H1 (cell line): ENCODE data around the gene SIGLEC6. TPM values are rescaled to one million over a fixed set of nuclear protein-coding genes. Genes with fewer than 3 reads are reported as not detected.

Source experiments
- CTCF ChIA-PET: fragments of 300-600 bp; sonication (Branson Sonifier 250); formaldehyde crosslinking; loops from one replicate; lab custom pipeline; 2021; ENCODE audit not compliant: partially characterized antibody; lab: Charles Lee
- POLR2A ChIA-PET: fragments of 300-600 bp; sonication (Branson Sonifier 250); formaldehyde crosslinking; loops from one replicate; lab custom pipeline; 2021; ENCODE audit warnings: inconsistent platforms; ENCODE audit not compliant: partially characterized antibody; lab: Charles Lee
- DNase-seq, 2 experiments: peaks; one replicate each; pipeline versions ENCODE4 v3.0.0 to v3.0.0-alpha.2; 2010 to 2022; ENCODE audit warnings: low spot score in 2 of 2, low read depth in 1 of 2, mixed read lengths in 1 of 2
- FAIRE-seq: peaks from 2 replicates; lab custom pipeline; 2011; peaks lifted over from hg19 to GRCh38; lab: Jason Lieb, UNC
- H2AFZ ChIP-seq: 2 replicates; pipeline ENCODE4 v1.8.1; 2012; ENCODE audit warnings: low read length, inconsistent platforms
- H2AK5ac ChIP-seq: 2 replicates; pipeline ENCODE4 v1.6.1; 2013; ENCODE audit warnings: low read depth, low read length
- H2BK120ac ChIP-seq: replicated peaks from 2 replicates; pipeline ENCODE3; 2013; ENCODE audit warnings: low read depth, low read length, inconsistent platforms
- H2BK12ac ChIP-seq: 2 replicates; pipeline ENCODE4 v1.6.1; 2013; ENCODE audit warnings: low read depth, low read length
- H2BK15ac ChIP-seq: 2 replicates; pipeline ENCODE4 v1.6.1; 2013; ENCODE audit warnings: low read length
- H2BK20ac ChIP-seq: 2 replicates; pipeline ENCODE4 v1.6.1; 2013; ENCODE audit warnings: low read length
- H2BK5ac ChIP-seq: 2 replicates; pipeline ENCODE4 v1.6.1; 2013; ENCODE audit warnings: low read depth, low read length
- H3K14ac ChIP-seq: 2 replicates; pipeline ENCODE4 v1.6.1; 2013; ENCODE audit warnings: inconsistent platforms; ENCODE audit not compliant: insufficient read length
- H3K18ac ChIP-seq: 2 replicates; pipeline ENCODE4 v1.6.1; 2013; ENCODE audit warnings: low read length; ENCODE audit errors: extremely low read depth
- H3K23ac ChIP-seq: 2 replicates; pipeline ENCODE4 v1.6.1; 2013; ENCODE audit warnings: inconsistent platforms; ENCODE audit not compliant: insufficient read length
- H3K23me2 ChIP-seq: 2 replicates; pipeline ENCODE4 v1.6.1; 2013; ENCODE audit warnings: low read depth, low read length
- H3K27ac ChIP-seq: 2 replicates; pipeline ENCODE4 v1.6.1; 2011; ENCODE audit warnings: low read depth, low read length, inconsistent platforms
- H3K27me3 ChIP-seq, 4 experiments: replicated peaks in 1 of 4; 1 replicate in 1 of 4; 2 replicates in 3 of 4; pipeline versions ENCODE4 v1.6.1 to v1.8.1; 2011 to 2013; ENCODE audit warnings: low read length in 3 of 4, mild to moderate bottlenecking in 3 of 4, inconsistent platforms in 2 of 4, mixed read lengths in 2 of 4, moderate library complexity in 1 of 4; ENCODE audit not compliant: control insufficient read depth in 3 of 4, insufficient read depth in 3 of 4; ENCODE audit errors: extremely low read depth in 1 of 4
- H3K36me3 ChIP-seq, 4 experiments: 2 replicates each; pipeline versions ENCODE4 v1.6.1 to v1.8.1; 2011 to 2013; ENCODE audit warnings: mild to moderate bottlenecking in 4 of 4, low read length in 3 of 4, moderate library complexity in 2 of 4, control low read depth in 1 of 4, inconsistent platforms in 1 of 4; ENCODE audit not compliant: insufficient read depth in 4 of 4, control insufficient read depth in 2 of 4
- H3K4ac ChIP-seq: replicated peaks from 2 replicates; pipeline ENCODE3; 2013; ENCODE audit warnings: low read length, low read depth, mixed read lengths, inconsistent platforms; ENCODE audit not compliant: insufficient read length
- H3K4me1 ChIP-seq, 4 experiments: replicated peaks in 1 of 4; 1 replicate in 1 of 4; 2 replicates in 3 of 4; pipeline versions ENCODE4 v1.6.1 to v1.8.1; 2011 to 2013; ENCODE audit warnings: low read length in 3 of 4, inconsistent platforms in 2 of 4, mixed read lengths in 1 of 4; ENCODE audit not compliant: insufficient read depth in 4 of 4, control insufficient read depth in 3 of 4
- H3K4me2 ChIP-seq, 2 experiments: 2 replicates each; pipeline versions ENCODE4 v1.6.1 to v1.8.1; 2011 to 2013; ENCODE audit warnings: low read depth in 2 of 2, low read length in 2 of 2, control low read depth in 1 of 2, inconsistent platforms in 1 of 2, mild to moderate bottlenecking in 1 of 2; ENCODE audit not compliant: insufficient read depth in 1 of 2
- H3K4me3 ChIP-seq, 4 experiments: fragments of 200-600, 300-600 bp in 1 of 4; sonication (generic), shearing (Covaris generic), sonication (Bioruptor Twin) in 1 of 4; 2 replicates each; pipeline versions ENCODE4 v1.5.1 to v1.8.1; 2011 to 2016; ENCODE audit warnings: low read length in 4 of 4, low read depth in 3 of 4, control low read depth in 2 of 4, inconsistent platforms in 2 of 4, mild to moderate bottlenecking in 2 of 4, mixed read lengths in 1 of 4, moderate library complexity in 1 of 4; ENCODE audit not compliant: insufficient read depth in 2 of 4; ENCODE audit errors: extremely low read depth in 1 of 4
- H3K56ac ChIP-seq: replicated peaks from 2 replicates; pipeline ENCODE3; 2013; ENCODE audit warnings: low read depth, mild to moderate bottlenecking, mixed read lengths, low read length, inconsistent platforms; ENCODE audit not compliant: insufficient read length
- H3K79me1 ChIP-seq: 2 replicates; pipeline ENCODE4 v1.6.1; 2013; ENCODE audit warnings: low read depth, low read length, control low read depth
- H3K79me2 ChIP-seq, 2 experiments: 2 replicates each; pipeline versions ENCODE4 v1.6.1 to v1.8.1; 2012 to 2013; ENCODE audit warnings: low read length in 2 of 2, mild to moderate bottlenecking in 2 of 2, inconsistent platforms in 1 of 2; ENCODE audit not compliant: insufficient read depth in 2 of 2, control insufficient read depth in 1 of 2
- H3K9ac ChIP-seq, 4 experiments: replicated peaks in 1 of 4; 1 replicate in 1 of 4; 2 replicates in 3 of 4; pipeline versions ENCODE4 v1.6.1 to v1.8.1; 2011 to 2013; ENCODE audit warnings: low read depth in 3 of 4, low read length in 3 of 4, control low read depth in 2 of 4, mild to moderate bottlenecking in 2 of 4, moderate library complexity in 2 of 4, inconsistent platforms in 1 of 4; ENCODE audit errors: extremely low read depth in 1 of 4
- H3K9me3 ChIP-seq, 2 experiments: 2 replicates each; pipeline versions ENCODE4 v1.6.1 to v1.8.1; 2012 to 2013; ENCODE audit warnings: mild to moderate bottlenecking in 2 of 2, moderate library complexity in 2 of 2, control low read depth in 1 of 2, inconsistent platforms in 1 of 2, low read depth in 1 of 2, low read length in 1 of 2, mixed read lengths in 1 of 2; ENCODE audit not compliant: insufficient read depth in 2 of 2
- H4K20me1 ChIP-seq, 2 experiments: replicated peaks in 1 of 2; 2 replicates each; pipeline versions ENCODE3 to v1.8.1; 2011 to 2013; ENCODE audit warnings: inconsistent platforms in 2 of 2, low read length in 2 of 2, mild to moderate bottlenecking in 1 of 2; ENCODE audit not compliant: insufficient read depth in 2 of 2, control insufficient read depth in 1 of 2
- H4K5ac ChIP-seq: 2 replicates; pipeline ENCODE4 v1.6.1; 2013; ENCODE audit warnings: low read length, low read depth, mixed read lengths, inconsistent platforms; ENCODE audit not compliant: insufficient read length
- H4K8ac ChIP-seq: 2 replicates; pipeline ENCODE4 v1.8.0; 2013; ENCODE audit warnings: mild to moderate bottlenecking, moderate library complexity, low read length, inconsistent platforms; ENCODE audit not compliant: insufficient read depth; ENCODE audit errors: extremely low read depth
- H4K91ac ChIP-seq: replicated peaks from 2 replicates; pipeline ENCODE3; 2013; ENCODE audit warnings: low read length, mixed read lengths, inconsistent platforms; ENCODE audit not compliant: insufficient read length
- CTBP2 ChIP-seq: IDR thresholded peaks from 2 replicates; pipeline ENCODE4 v1.7.0; 2011; ENCODE audit warnings: borderline replicate concordance, mild to moderate bottlenecking, moderate library complexity, mixed read lengths, low read length; ENCODE audit not compliant: insufficient read depth, insufficient read length
- EGR1 ChIP-seq: IDR thresholded peaks from 2 replicates; pipeline ENCODE4 v1.6.1; 2011; ENCODE audit warnings: low read depth, low read length, borderline replicate concordance
- EZH2 ChIP-seq: fragments of 200-600 bp; sonication (generic); IDR thresholded peaks from 2 replicates; pipeline ENCODE4 v1.7.1; 2012; ENCODE audit warnings: low read depth, mild to moderate bottlenecking, moderate library complexity, low read length, inconsistent platforms; ENCODE audit not compliant: severe bottlenecking
- JUND ChIP-seq: IDR thresholded peaks from 2 replicates; pipeline ENCODE4 v1.6.1; 2011; ENCODE audit warnings: mild to moderate bottlenecking, improper control_type of control experiment, low read length
- PHF8 ChIP-seq: fragments of 200-600 bp; sonication (generic); conservative IDR thresholded peaks from 2 replicates; pipeline ENCODE4 v1.7.1; 2012; ENCODE audit warnings: low read depth, mild to moderate bottlenecking, inconsistent platforms, low read length, moderate library complexity
- RFX5 ChIP-seq: IDR thresholded peaks from 2 replicates; pipeline ENCODE4 v1.6.1; 2011; ENCODE audit warnings: low read depth, low read length, improper control_type of control experiment, borderline replicate concordance
- TCF12 ChIP-seq: IDR thresholded peaks from 2 replicates; pipeline ENCODE4 v1.6.1; 2011; ENCODE audit warnings: low read depth, mild to moderate bottlenecking, low read length
- USF2 ChIP-seq: IDR thresholded peaks from 2 replicates; pipeline ENCODE4 v1.6.1; 2011; ENCODE audit warnings: low read length, improper control_type of control experiment
- WGBS, 2 experiments: shearing (Covaris generic) in 1 of 2; methylation state at CpG; one replicate each; pipeline versions ENCODE4 v1.1.6 to v1.1.7; 2013 to 2015; ENCODE audit warnings: low lambda C conversion rate in 2 of 2, mixed read lengths in 2 of 2, inconsistent platforms in 1 of 2, low coverage in 1 of 2, missing lambda C conversion rate in 1 of 2; ENCODE audit not compliant: insufficient replicate concordance in 2 of 2, insufficient coverage in 1 of 2, insufficient read length in 1 of 2; ENCODE audit errors: extremely low coverage in 1 of 2, missing lambda C conversion rate in 1 of 2; 5-methylcytosine and 5-hydroxymethylcytosine counted together
- polyA plus RNA-seq, 7 experiments: library from polyadenylated mRNA; depleted of rRNA in 3 of 7; stranded (reverse) in 5 of 7; unstranded in 2 of 7; fragments of >200 nt in 5 of 7; fragments of 200-250 nt in 2 of 7; gene quantifications; 1 replicate in 5 of 7; 2 replicates in 1 of 7; 4 replicates in 1 of 7; pipeline versions ENCODE4 v1.2.1 to v1.2.3, GENCODE V29; 2011 to 2013; ENCODE audit warnings: missing spikeins in 2 of 7, mixed read lengths in 2 of 7
- total RNA-seq: library from RNA; stranded (reverse); fragmentation: NEBNext Ultra II Directional; extraction: Animal tissue kit (Norgen Biotek cat#: 25700); gene quantifications from 2 replicates; pipeline ENCODE4 v1.2.1, GENCODE V29; 2021

SIGLEC6 gene
- total and polyA plus RNA-seq, 2 of the 8 experiments (the other 6 are each of a cell fraction or from before 2014, with no cell fraction given), result 0.05 TPM; not detected in 1

GRCh38 chr19:51509823-51510660, 21.4 kb downstream of the SIGLEC6 start:
- Histone ChIP-seq H3K4ac (no peak overlapping the region), H3K4me2 (no peak overlapping the region), H4K91ac (no peak overlapping the region), H3K79me2 (no peaks in the 10 kb centered on the region), H2BK120ac (no peak overlapping the region), H3K27ac (no peak overlapping the region), H2BK15ac (no peak overlapping the region), H3K23ac (no peak overlapping the region), H2BK20ac (no peak overlapping the region), H3K9ac (no peak overlapping the region), H2AFZ (no peak overlapping the region), H3K4me3 (no peak overlapping the region), H2AK5ac (no peak overlapping the region), H3K14ac (no peak overlapping the region), H4K8ac (no peak overlapping the region), H4K20me1 (no peaks in the 10 kb centered on the region), H3K27me3 (no peaks in the 10 kb centered on the region), H2BK5ac (no peak overlapping the region), H4K5ac (no peak overlapping the region), H2BK12ac (no peak overlapping the region), H3K4me1 (no peaks in the 10 kb centered on the region), H3K56ac (no peak overlapping the region), H3K79me1 (no peaks in the 10 kb centered on the region), H3K36me3 (no peaks in the 10 kb centered on the region), H3K23me2 (no peaks in the 10 kb centered on the region), H3K18ac (no peak overlapping the region), H3K9me3 (peaks cover 41 to 53% of the 10 kb centered on the region in 2 experiments)
- ChIA-PET POLR2A (no interaction called here), CTCF (interaction anchor here (0.9 to 1.5 kb wide), 2 partner anchors 21 to 55 kb away, joined by 4 to 6 read pairs; partner anchors contain the start of gene SIGLEC6)
- FAIRE-seq (no peak), DNase-seq (no peak)
- WGBS, 2 experiments, result 78% methylated on average over 7 of the region's 7 CpGs; no CpG with 5 or more reads in 1 of the 2 experiments
- TF ChIP-seq TCF12 (no peak), PHF8 (no peak), JUND (no peak), CTBP2 (no peak), EZH2 (no peak), USF2 (no peak), RFX5 (no peak), EGR1 (no peak)
